Stimulated activated CD8-positive, alpha-beta memory T cell treated with anti-CD3 and anti-CD28 coated beads, Interleukin-7, amount 100 ng/mL, for 1 hour (primary cell): Measurements from ENCODE around the gene SSNA1.

Experiments used
- DNase-seq, 2 donors: peaks; one replicate each; pipeline ENCODE4 v3.0.0-alpha.2; 2020; ENCODE audit warnings: low read depth in 2 of 2

SSNA1 gene

DNA sequence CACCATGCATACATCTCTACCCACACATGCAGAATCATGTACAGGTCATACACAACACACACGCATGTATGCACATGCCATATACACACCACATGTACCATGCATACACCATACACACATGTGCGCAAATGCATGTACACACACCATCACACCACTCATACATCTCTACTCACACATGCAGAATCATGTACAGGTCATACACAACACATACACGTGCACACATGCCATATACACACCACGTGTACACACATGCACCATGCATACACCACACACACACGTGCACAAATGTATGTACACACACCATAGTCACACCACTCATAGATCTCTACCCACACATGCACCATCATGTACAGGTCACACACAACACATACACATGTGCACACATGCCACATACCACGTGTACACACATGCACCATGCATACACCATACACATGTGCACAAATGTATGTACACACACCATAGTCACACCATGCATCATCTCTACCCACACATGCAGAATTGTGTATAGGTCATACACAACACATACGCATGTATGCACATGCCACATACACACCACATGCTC, 35.6 kb upstream of the SSNA1 start:
- DNase-seq = no peak

DNA sequence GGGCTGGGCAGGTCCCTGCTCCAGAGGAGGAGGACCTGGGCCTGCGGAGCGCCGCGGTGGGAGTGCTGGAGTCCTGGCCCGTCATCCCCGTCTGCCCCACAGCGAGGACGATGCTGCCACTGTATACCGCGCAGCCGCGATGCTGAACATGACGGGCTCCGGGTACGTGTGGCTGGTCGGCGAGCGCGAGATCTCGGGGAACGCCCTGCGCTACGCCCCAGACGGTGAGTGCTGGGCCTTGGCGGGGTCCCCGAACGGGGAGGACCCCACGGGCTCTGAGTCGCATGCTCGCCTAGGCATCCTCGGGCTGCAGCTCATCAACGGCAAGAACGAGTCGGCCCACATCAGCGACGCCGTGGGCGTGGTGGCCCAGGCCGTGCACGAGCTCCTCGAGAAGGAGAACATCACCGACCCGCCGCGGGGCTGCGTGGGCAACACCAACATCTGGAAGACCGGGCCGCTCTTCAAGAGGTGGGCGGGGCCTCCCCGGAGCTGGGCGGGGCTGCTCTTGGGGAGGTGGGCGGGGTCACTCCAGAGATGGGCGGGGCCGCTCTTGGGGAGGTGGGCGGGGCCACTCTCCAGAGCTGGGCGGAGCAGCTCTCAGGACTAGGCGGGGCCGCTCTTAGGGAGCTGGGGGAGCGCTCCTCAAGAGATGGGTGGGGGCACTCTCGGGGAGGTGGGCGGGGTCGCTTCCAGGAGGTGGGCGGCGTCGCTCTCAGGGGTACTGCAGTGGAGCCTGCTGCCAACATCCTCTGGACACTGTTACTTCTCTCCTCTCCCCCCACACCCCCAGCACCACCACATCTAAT, 31.7 kb upstream of the SSNA1 start:
- peak in 1 of 2 donors; percentile 39 for DNase-seq

DNA sequence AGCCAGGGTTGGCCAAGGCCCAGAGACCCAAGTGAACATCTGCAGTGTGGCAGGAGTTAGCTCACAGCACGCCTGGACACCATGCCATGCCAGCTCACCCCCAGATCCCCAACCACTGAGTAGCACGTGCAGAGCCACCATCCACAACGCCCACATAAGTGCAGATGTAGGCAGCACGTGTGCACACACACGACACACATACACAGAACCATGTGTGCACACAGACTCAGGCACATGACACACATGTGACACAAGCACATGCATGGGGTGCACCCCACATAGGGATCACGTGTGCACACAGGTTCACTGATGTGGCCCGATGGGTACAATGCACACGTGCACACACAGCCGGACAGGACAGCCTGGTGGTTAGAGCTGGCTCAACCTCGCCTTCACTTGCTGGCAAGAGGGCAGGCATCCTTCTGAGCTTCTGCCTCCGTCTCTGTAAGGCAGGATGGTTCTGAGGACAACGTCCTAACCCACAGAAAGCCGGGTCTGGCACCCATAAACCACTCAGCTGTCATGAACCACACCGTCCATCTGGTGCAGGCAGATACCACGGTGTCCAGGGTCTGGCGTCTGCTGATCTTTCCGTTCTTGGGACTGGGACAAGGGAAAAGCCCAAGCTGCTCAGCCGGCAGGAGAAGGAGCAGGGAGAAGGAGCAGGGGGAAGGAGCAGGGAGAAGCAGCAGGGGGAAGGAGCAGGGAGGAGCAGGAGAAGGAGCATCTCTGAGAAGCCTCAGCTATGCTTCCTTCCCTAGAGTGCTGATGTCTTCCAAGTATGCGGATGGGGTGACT, 30.7 kb upstream of the SSNA1 start:
- no peak for DNase-seq

DNA sequence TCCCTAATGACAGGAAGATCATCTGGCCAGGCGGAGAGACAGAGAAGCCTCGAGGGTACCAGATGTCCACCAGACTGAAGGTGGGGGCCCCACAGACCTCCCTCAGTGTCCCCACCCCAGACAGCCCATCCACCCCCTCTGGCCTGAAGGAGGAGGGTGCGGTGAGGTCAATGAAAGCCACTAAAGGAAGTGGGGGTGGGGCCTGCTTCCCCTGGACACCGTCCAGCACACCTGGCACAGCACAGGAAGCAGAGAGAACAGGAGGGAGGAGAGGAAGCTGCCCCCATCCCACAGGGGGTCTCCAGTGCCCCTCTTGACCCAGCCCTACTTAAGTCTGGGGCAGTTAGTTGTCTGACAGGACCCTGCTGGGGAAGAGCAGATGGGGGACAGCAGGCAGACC, 29.9 kb upstream of the SSNA1 start:
- no peak for DNase-seq

DNA sequence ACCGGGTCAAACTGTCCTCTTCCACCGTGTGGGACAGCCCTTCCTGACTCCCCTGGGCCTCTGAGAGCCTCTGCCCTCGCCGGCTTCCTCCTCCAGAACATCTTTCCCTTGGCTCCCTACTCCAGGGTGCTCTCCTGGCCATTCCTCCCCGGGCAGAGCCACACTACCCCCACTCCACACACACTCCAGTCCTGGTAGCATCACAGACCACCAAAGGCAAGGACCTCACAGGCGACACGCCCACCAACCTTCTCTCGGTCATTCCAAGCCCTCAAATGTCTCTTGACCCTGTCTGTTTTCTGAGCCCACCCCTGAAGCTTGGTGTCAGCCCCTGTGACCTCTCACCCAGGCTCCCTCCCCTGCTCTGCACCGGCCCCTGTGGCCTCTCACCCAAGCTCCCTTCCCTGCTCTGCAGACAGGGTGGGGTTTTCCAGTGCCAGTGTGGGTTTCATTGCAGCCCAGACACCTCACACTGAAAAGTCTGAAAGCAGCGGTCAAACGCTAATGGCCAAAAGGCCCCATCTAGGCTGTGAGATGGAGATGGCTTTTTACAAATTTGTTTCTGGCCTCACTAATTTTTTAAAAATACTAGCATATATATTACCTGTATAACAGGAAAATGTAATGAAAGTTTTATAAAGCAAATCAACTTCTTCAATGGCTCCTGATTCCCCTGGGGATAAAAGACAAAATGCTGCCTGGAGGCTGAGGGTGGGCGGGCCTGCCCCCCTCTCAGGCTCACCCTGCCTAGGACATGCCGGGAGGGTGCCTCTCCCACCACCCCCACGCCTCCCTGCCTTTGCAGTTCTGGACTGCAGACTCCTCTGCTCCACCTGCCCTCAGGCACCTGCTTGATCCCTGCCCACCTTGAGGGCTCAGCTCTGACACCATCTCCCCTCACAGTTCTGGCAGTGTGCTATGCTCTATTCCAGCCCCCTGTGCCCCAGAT, 29.1 kb upstream of the SSNA1 start:
- no peak for DNase-seq

DNA sequence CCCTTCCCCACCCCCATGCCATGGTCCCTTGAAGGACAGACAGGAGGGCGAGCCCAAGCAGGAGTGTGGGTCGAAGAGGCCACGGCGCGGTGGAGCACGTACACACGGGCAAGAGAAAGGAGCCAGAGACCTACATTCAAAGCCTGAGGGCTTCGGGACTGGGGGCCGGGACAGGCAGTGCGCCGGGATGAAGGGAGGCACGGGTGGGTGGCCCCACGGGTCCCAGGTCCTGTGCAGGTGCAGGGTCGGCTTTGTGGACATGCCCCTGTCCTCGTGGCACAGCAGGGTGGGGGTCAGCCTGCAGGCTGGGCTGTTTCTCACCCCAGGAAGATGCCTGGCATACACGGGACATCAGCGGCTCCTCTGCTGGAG, 28.4 kb upstream of the SSNA1 start:
- DNase-seq = no peak

DNA sequence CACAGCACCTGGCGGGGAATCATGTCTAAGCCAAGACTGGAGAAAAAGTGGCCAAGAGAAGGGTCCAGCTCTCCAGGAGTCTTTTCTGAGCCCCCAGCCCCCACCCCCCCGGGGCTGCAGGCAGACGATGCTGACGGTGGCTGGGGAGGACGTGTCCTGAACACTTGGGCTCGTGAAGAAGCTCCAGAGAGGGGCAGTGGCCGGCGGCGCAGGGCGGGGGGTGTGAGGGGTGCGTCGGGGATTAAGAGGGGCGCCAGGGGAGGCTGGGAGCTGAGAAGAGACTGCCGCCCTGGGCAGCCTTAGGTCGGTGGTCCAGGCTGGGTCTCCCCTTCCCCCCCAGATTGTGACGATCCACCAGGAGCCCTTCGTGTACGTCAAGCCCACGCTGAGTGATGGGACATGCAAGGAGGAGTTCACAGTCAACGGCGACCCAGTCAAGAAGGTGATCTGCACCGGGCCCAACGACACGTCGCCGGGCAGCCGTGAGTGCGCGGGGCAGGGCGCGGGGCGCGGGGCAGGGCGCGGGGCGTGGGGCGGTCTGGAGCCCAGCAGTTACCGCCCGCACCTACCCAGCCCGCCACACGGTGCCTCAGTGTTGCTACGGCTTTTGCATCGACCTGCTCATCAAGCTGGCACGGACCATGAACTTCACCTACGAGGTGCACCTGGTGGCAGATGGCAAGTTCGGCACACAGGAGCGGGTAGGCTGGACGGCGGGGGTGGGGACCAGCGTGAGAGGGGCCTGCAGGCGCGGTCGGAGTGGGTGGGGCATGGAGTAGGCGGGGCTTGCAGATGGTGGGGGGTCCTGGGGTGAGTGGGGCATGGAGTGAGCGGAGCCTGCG, 27.5 kb upstream of the SSNA1 start:
- no peak for DNase-seq

DNA sequence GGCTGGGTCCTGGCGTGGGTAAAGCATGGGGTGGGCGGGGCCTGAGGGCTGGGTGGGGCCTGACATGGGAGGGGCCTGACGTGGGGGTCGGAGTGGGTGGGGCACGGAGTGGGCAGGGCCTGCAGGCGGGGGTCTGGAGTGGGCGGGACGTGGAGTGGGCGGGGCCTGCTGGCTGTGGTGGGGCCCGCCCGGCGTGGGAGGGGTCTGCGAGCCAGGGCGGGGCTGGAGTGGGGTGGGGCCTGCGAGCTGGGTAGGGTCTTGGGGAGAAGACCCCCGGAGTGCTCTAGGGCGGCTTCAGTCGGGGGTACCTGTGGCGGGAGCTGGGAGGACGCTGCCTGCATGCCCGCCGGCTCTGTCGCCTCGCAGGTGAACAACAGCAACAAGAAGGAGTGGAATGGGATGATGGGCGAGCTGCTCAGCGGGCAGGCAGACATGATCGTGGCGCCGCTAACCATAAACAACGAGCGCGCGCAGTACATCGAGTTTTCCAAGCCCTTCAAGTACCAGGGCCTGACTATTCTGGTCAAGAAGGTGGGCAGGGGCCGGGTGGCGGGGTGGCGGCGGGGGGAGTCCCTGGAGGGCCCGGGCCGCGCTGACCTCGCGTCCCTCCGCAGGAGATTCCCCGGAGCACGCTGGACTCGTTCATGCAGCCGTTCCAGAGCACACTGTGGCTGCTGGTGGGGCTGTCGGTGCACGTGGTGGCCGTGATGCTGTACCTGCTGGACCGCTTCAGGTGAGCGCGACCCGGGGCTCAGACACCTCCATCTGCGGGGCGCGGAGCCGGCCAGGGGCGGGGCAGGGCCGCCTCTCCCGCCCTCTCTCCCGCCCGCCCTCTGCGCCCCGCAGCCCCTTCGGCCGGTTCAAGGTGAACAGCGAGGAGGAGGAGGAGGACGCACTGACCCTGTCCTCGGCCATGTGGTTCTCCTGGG, 26.7 kb upstream of the SSNA1 start:
- DNase-seq = no peak

DNA sequence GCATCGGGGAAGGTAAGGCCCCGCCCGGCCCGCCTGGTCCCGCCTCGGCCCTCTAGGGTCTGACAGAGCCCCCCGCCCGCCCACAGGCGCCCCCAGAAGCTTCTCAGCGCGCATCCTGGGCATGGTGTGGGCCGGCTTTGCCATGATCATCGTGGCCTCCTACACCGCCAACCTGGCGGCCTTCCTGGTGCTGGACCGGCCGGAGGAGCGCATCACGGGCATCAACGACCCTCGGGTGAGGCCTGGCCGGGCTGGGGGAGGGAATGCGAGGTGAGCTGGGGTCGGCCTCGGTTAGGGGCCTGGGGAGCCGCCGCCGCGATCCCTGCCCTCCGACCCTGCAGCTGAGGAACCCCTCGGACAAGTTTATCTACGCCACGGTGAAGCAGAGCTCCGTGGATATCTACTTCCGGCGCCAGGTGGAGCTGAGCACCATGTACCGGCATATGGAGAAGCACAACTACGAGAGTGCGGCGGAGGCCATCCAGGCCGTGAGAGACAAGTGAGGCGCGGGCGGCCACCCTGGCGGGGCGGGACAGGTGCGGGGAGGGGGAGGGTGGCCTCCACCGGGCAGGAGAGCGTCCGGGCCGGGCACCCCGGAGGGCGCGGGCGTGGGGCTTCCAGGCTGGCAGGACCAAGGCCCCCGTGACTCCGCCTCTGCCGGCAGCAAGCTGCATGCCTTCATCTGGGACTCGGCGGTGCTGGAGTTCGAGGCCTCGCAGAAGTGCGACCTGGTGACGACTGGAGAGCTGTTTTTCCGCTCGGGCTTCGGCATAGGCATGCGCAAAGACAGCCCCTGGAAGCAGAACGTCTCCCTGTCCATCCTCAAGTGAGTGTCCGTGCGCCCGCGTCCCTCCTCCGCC, 25.7 kb upstream of the SSNA1 start:
- DNase-seq = no peak

DNA sequence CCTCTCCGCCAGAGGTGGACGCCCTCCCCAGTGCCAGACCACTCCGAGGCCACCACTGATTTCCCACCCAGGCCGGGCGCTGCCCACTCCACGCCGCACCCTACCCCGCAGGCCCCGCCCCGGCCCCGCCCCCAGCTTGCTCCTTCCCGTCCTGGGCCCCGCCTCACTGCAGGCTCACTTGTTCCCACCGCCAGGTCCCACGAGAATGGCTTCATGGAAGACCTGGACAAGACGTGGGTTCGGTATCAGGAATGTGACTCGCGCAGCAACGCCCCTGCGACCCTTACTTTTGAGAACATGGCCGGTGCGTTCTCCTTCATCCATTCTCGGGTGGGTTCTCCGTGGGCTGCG, 25.1 kb upstream of the SSNA1 start:
- DNase-seq = no peak

DNA sequence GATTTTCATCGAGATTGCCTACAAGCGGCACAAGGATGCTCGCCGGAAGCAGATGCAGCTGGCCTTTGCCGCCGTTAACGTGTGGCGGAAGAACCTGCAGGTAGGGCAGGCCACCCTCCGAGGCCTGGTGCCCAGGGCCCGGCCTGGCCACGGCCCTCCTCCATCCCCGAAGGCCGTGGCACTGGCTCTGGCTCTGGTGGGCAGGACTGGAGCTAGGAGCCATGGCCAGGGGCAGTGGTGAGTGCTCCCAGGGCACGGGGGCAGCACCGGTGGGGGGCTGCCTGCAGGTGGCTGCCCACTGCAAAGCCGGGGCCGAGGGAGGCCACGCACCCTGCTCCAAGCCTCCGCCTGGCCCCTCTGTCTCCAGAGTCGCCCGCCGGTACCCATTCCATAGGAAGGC, 24.7 kb upstream of the SSNA1 start:
- no peak for DNase-seq

DNA sequence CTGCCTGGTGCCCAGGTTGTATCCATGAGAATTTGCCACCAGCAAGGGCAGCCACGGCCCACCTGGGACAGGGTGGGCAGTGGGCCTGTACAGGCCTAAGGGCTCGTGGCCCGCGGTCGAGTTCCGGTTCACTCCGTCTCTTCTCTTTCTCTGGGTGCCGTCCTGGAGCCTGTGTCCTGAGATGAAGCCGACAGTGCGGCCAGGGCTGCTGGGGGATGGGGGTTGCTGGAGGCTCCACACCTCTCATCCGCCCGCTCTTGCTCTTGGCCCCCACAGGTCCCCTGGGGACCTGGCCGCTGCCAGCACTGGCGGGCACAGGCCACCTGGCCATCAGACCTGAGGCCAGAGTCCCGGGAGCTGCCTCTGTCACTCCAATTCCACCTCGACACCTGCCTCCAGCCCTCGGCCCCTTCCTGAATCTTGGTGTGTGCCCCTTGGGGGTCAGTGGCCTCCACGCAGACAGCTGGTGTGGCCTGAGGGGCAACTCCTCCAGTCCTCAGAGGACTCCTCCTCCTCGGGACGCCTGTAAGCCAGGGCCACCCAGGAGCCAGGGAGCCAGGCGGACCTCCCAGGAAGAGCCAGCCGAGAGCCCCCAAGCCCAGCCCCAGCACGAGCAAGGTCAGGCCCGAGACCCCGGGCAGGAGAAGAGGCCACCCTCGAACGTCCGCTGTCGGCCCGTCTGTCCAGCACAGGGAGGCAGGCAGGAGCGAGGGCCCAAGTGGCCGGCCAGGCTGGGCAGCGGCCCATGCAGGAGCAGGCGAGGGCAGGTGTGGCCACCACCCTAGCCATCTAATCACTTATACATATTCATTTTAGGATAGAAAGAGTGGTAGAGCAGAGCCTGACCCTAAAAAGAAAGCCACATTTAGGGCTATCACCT, 23.9 kb upstream of the SSNA1 start:
- DNase-seq = no peak

DNA sequence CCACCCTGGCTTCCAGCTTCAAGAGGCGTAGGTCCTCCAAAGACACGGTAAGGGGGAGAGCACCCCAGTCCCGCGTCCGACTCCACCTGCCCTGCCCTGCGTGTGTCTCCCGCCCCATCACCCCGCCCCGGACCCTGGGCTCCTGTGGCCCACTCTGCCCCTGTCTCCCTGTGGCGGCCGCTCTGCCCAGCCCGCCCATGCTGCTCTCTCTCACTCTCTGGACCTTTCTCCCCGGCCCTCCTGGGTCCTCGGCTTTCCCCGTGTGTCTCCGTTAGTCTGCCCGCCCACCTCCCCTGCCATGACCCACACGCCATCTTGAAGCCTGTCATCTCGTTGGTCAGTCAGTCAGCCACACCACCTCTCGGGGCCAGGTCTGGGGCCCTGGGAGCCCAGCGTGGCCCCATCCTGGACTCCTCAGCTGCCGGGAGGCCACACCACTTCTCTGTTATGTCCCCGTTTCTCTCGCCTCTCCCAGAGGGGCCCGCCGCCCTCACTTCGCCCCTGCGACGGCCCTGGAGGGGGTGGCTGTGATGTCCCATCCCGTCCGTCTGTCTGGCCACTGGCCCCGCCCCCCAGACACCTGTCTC, 23.1 kb upstream of the SSNA1 start:
- no peak for DNase-seq

DNA sequence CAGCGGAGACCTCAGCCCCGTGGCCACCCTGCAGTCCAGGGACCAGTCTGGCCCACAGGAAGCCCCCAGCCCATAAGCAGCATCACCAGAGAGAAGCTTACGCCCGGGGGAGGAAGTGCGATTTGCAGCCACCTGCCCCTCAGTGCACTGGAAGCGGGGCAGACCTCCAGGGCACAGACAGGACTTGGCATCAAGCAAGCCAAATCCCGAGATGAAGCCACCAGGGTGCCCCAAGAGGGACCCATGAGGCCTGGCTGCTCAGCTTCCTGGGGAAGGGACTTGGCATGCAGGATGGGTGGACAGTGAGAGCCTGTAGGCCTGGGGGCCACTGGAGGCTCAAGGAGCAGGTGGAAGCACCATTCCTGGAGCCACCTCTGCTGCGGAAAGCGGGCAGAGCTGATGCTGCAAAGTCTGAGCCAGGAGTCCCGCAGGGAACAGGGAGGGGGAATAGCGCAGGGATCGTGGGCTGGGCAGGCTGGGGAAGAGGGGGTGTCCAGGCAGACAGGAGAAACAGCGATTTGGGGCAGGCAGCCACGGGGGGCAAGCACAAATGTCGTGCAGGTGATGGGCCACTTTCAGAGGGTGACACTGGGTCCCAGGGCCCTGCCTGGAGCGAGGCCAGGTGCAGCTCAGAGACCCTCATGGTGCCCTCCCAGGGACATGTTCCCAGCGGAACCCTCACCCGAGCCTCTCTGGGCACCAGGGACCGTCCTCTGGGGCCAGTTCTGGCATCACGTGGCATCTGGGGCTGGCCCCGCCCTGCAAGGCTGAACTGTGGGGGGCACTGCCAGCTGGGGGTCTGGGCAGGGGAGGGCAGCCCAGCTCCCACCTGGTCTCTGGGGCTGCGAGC, 21.9 kb upstream of the SSNA1 start:
- no peak for DNase-seq

DNA sequence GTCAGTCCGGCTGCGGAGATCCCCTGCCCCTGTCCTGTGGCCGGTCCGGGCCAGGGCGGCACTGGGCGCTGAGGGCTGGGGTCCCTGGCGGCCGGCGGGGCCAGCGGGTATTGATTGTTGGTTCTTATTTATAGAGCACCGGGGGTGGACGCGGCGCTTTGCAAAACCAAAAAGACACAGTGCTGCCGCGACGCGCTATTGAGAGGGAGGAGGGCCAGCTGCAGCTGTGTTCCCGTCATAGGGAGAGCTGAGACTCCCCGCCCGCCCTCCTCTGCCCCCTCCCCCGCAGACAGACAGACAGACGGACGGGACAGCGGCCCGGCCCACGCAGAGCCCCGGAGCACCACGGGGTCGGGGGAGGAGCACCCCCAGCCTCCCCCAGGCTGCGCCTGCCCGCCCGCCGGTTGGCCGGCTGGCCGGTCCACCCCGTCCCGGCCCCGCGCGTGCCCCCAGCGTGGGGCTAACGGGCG, 21.2 kb upstream of the SSNA1 start:
- DNase-seq = no peak

DNA sequence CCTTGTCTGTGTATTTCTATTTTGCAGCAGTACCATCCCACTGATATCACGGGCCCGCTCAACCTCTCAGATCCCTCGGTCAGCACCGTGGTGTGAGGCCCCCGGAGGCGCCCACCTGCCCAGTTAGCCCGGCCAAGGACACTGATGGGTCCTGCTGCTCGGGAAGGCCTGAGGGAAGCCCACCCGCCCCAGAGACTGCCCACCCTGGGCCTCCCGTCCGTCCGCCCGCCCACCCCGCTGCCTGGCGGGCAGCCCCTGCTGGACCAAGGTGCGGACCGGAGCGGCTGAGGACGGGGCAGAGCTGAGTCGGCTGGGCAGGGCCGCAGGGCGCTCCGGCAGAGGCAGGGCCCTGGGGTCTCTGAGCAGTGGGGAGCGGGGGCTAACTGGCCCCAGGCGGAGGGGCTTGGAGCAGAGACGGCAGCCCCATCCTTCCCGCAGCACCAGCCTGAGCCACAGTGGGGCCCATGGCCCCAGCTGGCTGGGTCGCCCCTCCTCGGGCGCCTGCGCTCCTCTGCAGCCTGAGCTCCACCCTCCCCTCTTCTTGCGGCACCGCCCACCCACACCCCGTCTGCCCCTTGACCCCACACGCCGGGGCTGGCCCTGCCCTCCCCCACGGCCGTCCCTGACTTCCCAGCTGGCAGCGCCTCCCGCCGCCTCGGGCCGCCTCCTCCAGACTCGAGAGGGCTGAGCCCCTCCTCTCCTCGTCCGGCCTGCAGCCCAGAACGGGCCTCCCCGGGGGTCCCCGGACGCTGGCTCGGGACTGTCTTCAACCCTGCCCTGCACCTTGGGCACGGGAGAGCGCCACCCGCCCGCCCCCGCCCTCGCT, 20.5 kb upstream of the SSNA1 start:
- DNase-seq = no peak
